HG02571 (cell line): ENCODE results near the gene SDK2.

ENCODE experiments used
- ATAC-seq: cut with Tn5 transposase; IDR thresholded peaks from one replicate; pipeline ENCODE4 v1.9.1; 2021; ENCODE audit warnings: mild to moderate bottlenecking, moderate library complexity; ENCODE audit not compliant: unreplicated experiment

SDK2 gene

GRCh38 chr17:73352261-73352660, 292.0 kb downstream of the SDK2 start:
- no peak for ATAC-seq

GRCh38 chr17:73351764-73352163, 292.5 kb downstream of the SDK2 start:
- no peak for ATAC-seq

GRCh38 chr17:73350864-73351263, 293.4 kb downstream of the SDK2 start:
- no peak for ATAC-seq

DNA sequence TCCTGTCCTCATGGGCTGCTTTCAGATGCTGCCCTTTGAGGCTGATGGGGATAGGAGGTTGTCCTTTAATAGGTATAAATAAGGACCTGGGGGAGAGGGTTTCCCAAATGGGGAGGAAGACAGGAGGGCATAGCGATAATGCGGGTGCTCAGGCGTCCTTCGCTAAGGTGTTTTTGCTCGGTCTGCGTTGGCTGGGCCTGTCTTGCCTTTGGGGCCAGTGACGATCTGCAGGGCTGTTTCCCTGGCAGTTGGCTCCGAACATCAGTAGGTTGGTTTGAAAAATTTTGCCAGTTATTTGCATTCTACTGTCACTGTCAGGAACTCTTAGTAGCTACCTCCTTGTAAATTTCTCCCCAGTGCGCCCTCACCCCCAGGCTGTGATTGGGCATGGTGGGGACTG, 294.6 kb downstream of the SDK2 start:
- ATAC-seq, result no peak

- ATAC-seq, result no peak
Observed at GRCh38 chr17:73349138-73349537, 295.1 kb downstream of the SDK2 start.

DNA sequence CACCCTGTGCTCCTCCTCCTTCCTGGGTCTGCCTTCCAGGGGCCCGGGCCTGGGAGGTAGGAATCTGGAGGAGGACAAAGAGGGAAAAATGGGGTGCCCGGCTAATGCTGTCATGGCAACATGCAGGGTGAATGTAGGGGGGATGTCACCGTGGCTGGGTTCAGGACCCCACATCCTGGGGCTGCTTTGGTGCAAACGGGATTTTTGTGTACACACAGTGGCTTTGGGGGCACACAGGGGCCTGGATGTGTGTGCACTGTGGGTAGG, 295.5 kb downstream of the SDK2 start:
- ATAC-seq, result no peak

DNA sequence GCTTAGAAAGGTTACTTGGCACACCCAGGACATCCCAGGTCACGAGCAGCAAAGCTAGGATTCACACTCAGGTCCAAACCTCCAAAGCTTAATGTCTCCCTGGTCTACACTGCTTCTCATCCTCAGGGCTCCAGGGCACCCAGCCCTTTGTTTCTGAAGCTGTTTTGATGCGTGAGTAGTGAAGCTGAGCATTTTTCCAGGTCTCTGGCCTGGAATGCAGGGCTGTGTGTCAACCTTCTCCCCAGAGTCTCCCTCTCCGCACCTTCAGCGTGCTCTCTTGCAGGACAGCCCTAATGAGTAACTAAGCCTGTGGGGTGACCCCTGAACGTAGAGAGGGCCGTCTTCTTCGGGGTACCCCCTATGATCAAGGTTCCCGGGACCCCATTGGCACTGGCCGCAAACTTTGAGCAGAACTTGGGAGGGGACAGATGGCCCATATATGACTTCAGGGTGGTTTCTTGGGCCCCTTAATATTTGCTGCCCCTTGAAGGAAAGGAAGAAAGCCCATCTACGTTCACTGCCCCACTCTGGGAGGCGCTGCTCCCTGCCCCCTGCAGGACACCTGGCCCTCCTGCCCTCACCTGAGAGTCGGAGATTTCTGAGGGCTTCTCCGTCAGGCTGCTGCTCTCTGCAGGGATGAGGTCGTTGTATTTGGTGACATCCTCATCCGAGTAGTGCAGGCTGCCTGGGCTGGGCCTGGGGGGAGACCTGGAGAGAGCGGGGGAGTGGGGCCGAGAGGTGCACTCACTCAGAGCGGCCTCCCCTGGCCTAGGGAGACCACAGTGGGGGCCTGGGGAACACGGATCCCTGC, 296.0 kb downstream of the SDK2 start:
- ATAC-seq, result no peak

- no peak for ATAC-seq
Observed at GRCh38 chr17:73347351-73347750, 296.9 kb downstream of the SDK2 start.

- ATAC-seq, result no peak
Observed at GRCh38 chr17:73346501-73347162, 297.6 kb downstream of the SDK2 start.

GRCh38 chr17:73343739-73344454, 300.3 kb downstream of the SDK2 start:
- no peak for ATAC-seq

GRCh38 chr17:73343168-73343634, 301.0 kb downstream of the SDK2 start:
- ATAC-seq, result no peak

DNA sequence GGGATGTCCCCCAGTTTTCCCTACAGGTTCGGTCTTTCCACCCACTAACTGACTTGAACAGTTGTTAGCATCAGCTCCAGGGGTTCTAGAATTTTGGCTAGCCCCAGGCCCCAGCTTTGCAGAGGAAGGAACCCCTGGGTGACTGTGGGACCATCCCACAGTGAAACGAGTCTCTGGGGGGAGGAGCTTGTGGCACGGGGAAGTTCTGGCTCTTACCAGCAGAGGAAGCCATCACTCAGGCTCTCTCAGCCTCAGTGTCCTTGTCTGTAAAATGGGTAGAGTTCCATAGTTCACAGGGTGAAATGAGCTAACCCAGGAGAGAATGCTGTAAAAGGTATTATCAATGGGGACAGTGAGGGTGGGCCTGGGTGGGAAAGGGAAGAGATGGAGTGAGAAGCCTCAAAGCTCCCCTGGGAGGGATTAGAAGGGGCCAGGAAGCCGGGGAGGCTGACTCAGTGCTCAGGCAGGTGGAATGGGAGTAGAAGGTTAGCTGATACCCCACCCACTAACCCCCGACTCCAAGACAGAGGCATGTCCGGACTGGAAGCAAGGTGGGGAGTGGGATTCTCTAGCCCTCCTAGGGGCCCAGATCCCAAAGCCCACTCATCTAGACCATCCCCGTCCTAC, 301.6 kb downstream of the SDK2 start:
- no peak for ATAC-seq

- ATAC-seq, result no peak
Observed at GRCh38 chr17:73342050-73342522, 302.2 kb downstream of the SDK2 start.

DNA sequence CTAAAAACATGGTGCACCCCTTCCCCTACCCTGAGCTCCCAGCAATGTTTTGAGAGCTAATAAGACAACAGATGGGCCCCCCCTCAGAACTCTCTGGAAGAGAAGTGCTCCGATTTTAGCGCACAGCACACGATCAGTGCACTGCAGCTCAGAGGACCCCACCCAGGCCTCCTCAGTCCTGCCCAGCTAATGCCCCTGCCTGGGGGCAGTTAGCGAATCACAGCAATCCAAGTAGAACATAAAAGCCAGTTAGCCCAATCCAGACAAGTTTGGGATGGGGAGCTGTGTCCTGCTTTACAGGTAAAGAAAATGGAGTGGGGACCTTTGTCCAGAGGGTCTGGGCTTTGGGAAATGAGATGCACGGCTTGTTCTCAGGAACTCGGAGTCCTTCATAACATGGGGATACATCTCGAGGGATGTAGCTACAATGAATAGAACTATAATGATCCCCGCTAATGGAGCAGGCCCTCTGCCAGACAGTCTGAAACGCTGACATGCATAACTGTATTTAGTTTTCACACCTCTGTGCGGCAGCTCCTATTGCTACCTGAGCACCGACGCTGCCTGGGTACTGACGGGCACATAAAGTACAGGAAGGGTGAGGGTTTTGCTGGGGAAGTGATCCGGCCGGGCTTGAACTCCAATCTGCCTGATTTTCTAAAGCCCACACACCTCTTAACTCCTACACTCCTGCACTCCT, 302.7 kb downstream of the SDK2 start:
- no peak for ATAC-seq

- no peak for ATAC-seq
Observed at GRCh38 chr17:73340093-73340596, 304.1 kb downstream of the SDK2 start.

DNA sequence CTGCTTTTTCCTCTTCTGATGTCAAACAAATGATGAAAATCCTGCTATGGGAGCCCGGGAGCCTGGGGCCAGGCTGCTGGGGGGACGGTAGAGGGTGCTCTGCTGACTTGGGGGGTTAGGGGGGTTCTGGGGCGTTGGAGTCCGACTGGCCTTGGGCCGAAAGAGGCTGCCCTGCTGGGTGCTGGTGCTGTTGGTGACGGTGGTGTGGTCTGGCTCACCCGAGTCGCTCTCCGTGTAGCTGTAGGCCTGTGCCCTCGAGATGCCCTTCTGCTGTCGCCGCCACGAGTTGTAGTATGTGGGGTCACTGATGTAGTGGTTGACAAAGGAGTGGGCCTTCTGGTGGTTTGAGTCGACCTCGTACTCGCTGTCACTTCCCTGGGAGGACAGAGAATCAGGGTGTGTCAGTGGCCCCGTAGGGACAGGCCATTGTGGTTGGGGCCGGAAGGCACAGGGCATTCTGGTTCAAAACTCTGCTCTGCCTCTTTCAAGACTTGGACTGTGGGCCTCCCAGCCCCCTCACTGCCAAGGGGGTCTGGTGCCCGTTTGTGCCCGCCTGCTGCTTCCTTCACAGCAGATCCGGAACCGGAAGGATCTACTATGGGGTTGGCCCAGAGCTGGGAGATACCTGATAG, 305.6 kb downstream of the SDK2 start:
- no peak for ATAC-seq

DNA sequence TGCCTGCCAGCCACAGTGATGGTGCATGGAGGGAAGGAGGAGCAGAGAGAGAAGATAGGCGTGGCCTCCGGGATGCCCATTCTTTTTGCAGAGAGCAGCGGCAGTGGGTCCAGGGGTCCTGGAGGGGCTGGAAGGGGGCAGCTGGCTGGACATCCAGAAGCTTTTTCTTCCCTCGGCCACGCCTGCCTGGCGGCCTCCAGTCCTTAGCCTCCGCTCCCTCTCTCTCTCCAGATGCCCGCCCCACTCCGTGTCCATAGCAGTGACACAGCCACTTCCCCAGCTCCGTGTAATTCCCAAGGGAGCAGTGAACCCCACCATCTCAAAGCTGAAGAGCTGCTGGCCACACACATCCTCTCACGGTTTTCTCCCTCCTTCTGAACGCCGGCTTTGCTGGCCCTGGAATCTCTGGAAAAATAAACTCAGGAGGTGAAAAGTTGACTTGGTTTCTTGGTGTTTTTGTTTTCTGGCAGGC, 306.2 kb downstream of the SDK2 start:
- no peak for ATAC-seq

- no peak for ATAC-seq
Observed at GRCh38 chr17:73337330-73337710, 306.9 kb downstream of the SDK2 start.

DNA sequence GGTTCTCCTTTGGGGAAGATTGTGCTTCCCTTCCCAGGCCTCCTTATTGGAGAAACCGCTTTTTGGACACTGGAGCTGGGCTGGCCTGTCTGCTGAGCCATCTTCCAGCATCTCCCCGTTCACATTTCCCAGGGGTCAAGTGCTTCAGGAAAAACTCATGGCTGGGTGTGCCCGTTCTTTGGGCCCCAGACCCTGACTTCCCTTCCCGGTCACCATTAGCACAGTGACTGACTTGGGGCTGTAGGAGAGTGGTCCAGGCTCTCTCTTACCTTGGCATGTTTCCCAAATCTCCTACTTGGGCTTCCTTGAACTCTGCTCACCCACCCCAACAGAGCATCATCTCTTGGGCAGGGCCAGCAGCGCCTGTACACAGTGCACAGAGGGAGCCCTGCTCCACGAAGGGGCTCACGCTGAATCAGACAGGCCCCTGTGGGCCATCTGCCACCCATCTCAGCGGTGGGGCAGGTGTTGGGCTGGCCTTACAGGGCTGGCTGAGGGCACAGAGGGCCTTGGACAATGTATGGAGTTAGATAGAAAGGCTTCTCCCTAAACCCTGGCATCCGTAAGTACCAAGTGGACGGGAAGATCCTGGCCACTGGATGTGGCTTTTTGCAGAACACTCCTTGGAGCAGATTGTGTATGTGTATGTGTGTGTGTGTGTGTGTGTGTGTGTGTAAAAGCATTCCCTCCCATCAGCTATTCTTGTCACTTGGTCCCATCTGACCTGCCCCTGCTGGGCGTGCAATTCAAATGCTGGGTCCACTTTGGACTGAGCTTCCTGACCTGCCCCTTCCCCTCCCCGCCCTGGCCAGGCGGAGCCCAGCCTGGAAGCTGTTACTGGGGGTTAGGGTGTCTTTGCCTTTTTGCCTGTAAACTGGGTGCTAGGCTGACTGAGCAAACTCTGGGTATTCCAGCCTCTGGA, 307.6 kb downstream of the SDK2 start:
- ATAC-seq, result no peak
